Stimulated activated CD8-positive, alpha-beta memory T cell treated with anti-CD3 and anti-CD28 coated beads, Interleukin-4, amount 100 ng/mL, for 48 hours (primary cell): Measurements from ENCODE around the gene ALDOB.

Experiments used
- DNase-seq: peaks from one replicate; pipeline ENCODE4 v3.0.0-alpha.2; 2020

ALDOB gene

DNA sequence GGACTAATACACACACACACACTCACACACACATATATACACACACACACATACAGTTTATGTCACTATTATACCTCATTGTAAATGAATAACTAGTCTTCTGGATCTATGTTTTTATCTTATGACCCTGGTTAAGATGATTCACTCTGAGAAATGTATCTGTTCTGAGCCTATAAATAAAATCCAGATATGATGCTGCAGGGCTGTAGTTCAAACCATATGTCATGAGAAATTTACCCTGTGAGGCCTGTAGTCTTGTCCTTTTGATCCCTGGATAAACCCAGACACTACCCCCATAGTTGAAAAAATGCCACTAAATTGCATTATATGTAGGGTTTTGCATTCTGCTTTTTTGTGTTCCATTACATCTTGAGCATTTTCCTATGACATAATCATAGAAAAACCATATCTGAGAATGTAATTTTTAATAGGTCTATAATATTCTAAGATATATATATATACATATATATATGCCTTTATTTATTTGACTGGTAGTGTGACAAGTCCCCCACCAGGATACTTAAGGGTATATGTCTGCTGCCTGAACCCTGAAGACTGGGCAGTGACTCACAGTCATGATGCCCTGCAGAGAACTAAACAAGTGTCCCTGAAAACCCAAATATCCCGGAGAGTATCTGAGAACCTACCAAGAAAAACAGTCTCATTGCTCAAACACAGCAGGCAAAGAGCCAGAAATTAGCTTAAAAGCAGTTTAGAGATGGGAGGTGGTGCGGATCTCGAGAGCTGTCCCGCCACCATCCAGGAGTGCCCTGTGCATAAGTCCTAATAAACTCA, 18.4 kb upstream of the ALDOB start:
- DNase-seq, result no peak

DNA sequence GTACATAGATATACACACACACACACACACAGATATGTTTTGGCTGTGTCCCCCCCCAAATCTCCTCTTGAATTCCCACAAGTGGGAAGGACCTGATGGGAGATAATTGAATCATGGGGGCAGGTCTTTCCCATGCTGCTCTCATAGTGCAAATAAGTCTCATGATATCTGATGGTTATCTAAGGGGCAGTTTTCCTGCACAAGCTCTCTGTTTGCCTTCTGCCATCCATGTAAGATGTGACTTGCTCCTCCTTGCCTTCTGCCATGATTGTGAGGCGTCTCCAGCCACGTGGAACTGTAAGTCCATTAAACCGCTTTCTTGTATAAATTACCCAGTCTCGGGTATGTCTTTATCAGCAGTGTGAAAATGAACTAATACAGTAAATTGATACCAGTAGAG, 15.9 kb upstream of the ALDOB start:
- DNase-seq, result no peak

DNA sequence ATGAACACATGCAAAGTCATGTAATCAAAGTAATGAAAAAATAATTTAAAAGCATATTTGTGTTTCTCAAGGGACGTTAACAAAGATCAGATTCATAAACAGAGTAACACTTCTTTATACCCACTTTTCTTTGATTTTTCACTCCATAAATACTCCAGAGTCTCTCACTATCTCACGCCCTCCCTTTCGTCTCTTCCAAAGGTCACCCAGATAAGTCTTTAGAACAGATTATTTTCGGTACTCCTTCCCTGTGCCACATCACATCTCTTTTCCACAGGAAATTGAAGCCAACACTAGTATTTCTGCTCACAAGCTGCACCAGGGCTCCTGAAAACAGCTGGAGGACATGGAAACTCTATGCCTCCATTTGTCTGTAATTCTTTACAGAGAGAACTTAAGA, 15.4 kb upstream of the ALDOB start:
- DNase-seq, result no peak

DNA sequence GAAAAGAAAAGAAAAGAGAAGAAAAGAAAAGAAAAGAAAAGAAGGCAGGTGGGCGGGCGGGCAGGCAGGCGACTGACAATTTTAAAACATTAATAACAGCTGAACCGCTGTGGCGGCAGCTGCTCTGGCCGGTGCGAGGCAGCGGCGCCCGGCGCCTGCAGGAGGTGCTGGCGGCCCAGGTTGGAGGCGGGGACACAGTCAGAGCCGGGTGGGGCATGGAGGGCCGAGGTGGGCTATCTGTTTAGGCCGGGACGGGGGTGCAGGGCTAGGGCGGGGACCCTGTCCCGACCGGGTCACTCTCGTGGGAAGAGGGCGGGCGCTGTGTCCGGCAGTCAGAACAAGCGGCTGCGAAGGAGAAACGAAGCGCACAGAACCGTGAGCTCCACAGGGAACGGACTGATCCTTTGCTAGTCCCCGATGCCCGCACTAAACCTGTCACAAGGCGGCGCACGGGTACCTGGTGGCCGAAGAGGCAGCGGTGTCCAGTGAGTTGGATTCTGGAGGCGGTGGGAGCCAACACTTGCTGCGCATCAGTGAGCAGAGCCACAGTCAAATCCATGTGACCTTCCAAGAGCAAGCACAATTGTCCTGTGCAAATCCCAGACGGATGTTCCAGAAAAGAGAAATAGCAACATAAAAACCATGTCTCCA, 13.6 kb upstream of the ALDOB start:
- peak; percentile 72 for DNase-seq

DNA sequence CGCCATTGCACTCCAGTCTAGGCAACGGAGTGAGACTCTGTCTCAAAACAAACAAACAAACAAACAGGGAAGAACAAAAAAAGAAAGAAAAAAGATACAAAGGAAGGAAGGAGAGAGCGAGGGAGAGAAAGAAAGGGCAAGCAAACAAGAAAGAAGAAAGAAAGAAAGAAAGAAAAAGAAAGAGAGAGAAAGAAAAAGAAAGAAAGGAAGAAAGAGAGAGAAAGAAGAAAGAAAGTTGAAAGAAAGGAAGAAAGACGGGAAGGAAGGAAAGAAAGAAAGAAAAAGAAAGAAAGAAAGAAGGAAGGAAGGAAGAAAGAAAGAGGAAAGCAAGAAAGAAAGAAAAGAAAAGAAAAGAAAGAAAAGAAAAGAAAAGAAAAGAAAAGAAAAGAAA, 13.1 kb upstream of the ALDOB start:
- DNase-seq, result no peak

DNA sequence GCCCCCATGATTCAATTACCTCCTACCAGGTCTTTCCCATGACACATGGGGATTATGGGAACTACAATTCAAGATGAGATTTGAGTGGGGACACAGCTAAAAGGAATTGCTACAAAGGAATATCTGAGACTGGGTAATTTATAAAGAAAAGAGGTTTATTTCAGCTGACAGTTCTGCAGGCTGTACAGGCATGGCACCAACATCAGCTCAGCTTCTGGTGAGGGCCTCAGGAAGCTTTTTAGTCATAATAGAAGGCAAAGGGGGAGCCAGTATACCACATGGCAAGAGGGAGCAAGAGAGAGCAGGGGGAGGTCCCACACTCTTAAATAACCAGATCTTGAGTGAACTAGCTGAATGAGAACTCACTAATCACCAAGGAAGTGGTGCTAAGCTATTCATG, 11.2 kb upstream of the ALDOB start:
- no peak for DNase-seq

DNA sequence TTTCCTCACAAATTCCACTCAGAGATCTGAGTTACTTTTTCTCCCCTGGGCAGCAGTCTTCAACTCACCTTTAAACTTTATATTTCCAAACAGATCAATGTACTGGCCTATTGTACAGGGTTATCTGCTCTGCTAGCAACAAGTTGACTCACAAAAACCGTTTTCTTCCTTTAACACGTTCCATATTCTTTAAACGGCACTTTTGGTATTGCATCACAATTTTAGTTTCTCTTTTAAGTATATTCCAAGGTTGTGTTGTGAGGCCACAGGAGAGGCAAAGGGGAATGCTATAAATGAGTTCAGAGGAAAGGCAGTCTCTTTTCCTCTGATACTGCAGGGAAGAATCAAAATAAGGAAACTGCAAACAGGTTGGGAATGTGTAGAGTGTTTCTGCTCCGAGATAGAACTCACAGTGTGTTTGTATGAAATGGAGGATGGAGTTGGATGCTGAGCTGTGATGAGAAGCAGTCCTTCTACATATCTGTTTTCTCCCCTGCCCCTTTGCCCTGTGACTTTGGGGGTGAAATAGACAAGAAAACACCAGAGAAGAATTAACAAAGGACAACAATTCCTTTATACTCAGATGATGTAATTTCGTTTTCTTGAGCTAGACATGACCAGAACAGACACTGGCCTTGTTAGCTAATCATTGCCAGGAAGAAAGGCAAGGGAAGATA, 9.9 kb upstream of the ALDOB start:
- no peak for DNase-seq

DNA sequence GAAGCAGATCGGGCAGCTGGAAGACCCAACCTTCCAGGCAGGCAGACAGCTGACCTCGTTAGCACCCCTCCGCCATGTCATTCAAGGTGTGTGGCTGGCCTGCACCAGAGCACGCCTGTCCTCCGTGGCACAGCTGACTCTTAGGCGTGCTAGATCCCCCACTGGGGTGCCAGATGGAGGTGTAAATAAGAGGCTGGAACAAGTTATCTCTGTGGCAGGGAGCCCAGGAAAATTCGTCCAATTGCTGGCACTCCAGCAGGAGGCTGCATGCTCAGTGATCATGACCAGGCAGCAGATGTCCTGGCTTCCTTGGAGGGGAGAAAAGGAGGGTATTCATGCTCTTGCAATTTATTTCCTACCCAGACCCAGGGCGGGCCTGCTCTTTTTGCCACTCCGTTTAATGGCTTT, 7.8 kb upstream of the ALDOB start:
- DNase-seq, result no peak

DNA sequence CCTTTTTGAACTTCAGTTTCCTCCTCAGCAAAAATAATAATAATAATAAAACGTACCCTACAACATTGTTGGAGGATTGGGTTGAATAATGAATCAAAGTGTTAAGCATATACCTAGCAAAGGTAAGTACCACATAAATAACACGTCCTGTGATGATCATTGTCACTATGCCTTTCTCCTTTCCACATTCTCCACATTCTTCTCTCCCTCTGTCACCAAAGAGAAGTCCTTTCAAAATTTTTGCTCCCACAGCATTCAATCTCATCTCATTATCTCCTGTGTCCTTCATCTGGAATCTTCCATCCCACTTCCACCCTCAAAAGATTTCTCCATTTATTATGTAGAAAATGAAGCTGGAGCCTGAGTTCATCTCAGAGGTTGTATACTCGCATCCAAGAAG, 7.2 kb upstream of the ALDOB start:
- DNase-seq, result no peak

DNA sequence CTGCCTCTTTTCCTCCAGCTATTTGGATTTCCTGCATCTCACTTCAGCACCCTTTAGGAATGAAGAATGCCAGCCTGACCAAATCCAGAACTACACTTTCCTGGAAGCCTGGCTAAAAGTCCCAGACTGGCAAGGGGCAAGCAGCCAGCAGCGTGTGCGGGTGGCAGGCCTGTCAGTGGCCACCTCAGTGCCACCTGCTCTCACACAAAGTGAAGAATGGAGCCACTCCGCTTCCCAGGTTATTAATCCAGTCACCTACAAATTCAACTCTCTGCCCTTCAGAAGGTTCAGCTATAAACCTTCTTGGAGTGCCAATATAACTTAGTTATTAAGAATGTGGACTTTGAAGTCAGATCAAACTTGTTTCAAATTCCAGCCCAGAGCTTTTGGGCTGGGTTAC, 6.7 kb upstream of the ALDOB start:
- DNase-seq, result no peak

DNA sequence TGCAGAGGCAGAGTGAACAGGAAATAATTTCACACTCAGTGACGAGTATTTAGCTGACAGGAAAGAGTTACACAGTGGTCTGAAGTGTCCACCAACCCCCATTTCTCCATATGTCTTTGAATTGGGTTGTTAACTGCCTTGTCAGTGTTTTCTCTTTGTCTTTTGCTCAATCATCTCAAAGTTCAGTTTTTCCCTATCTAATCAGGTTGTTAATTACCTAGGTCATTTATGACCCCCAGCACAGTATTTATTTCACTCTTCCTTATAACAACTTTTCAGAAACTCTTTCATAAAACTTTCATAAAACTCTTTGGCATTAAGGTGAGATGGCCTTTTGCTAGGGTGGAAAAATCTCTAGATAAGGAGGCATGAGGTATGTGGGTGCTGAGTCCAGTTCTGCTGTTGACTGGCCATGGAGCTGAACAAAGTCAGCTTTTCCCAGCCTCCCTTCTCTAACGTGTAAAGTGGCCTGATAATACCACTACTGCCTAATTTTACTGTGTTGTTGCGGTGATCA, 5.2 kb upstream of the ALDOB start:
- no peak for DNase-seq

DNA sequence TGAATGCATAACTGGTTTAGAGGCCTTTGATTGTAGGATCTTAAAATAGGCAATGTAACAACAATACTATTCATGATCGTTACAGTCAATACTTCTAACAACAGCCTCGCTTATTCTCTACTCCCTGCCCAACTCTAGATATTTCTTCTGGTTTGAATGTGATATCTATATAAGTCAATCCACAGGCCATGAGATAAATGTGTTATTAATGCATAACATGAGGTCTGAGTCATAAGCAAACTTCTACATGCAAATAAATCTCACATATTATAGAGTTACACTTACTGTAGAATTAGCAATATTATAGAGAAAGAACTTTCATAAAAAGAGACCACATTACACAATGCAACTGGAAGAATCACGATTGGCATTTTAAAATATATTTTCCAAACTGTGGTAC, 2.9 kb upstream of the ALDOB start:
- DNase-seq, result no peak

DNA sequence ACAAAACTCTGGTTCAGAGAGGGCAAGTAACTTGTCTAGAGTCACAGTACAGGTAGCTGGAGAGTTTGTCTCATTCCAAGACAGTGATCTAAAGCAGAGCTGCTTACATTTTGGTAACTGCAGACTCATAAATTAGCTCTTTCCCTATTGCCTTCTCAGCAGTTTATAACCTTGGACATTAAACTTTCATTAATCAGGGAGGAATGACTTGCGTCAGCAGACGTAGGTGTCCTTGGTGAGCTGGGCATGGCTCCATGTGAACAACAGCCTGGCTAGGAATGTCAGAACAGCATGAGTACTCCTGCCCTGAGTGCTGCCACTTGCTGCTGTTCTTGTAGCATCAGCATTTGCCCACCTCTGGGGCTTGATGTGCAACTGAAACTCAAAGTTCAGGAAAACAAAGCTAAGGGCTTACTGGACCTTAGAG, 2.2 kb upstream of the ALDOB start:
- no peak for DNase-seq

DNA sequence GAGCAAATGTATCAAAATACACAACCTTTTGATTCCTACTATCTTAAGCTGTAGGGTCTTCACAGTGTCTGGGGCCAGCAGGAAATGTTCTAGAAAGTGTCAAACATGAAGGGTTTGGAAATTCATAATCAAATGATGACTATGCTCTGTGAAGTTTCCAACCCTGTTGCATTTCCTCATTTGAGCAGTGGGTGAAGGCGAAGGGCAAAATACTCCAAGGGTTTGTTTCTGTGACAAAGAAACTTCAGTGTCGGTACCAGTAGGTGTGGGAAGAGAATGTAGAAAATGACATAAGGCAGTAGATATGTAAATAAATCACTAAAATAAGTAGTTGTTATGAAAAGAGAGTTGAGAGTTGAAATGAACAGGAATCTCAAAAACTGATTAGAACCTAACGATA, 576 bp downstream of the ALDOB start:
- no peak for DNase-seq

DNA sequence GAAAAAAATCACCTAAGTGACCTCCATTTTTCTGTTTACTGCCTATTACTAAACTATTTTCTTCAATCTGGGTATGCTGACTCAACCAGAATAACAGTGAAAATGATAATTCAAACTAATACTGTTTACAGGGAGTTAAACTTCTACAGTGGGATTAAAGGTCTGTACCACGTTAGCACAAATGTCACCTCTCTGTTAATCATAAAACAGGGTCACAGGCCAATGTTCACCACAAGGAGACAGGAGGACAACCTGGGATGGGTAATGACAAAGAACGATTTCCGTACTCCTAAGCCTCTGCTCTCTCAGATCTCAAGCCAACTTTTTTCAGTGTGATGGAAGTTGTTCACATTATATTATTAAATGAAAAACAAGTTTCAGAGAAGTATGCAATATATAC, 2.3 kb downstream of the ALDOB start:
- no peak for DNase-seq

DNA sequence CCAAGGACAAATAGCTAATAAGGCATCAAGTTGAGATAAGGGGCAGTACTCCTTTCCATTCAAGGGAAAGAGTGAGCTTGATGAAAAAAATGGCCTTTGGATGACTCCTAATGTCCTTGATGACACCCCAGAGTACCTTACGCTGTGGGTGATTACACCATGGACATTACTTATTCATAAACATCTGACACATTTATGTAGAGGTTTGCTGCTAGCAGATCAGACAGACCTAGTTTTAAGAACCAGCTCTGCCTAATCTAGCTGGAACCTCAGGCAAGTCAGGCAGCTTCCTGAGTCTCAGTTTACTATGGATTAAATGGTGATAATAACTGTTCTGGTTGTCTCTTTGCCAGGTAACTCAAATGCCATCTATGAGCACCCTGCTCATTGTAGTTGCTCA, 2.8 kb downstream of the ALDOB start:
- DNase-seq, result no peak

DNA sequence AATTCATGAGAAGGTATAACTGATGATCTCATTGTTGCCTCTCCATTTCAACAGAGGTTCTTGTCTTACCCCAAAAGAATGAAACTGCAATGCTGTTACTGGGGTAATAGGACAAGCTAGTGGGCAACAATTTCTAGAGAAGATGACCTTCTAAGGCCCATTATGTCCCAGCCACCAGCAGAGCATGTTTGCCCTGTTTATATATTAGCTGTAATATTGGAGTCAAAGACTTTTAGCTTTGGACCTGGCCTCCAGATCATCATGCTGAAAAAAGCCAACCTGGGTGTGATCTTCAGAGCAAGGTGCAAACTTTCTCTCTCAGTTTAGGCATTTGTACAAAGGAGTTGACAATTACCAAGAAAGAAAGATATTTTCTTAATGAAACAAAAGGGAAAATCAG, 3.4 kb downstream of the ALDOB start:
- DNase-seq, result no peak

DNA sequence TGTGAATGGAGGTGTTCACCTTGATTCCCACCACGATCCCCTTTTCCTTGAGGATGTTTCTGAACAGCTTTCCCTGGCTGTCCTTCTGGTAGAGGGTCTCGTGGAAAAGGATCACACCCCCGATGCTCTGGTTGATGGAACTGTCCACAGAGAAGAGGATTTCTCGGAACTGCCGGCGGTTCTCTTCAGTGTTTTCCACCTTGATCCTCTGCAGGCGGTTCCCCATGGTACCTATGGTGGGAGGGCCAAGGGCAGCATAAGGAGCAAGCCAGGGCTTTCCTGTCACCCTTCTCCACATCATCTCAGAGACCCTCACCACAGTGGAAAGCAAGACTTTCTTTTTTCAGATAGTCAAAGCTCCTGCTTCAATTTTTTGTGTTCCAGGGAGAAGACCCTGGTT, 5.8 kb downstream of the ALDOB start:
- DNase-seq, result no peak

DNA sequence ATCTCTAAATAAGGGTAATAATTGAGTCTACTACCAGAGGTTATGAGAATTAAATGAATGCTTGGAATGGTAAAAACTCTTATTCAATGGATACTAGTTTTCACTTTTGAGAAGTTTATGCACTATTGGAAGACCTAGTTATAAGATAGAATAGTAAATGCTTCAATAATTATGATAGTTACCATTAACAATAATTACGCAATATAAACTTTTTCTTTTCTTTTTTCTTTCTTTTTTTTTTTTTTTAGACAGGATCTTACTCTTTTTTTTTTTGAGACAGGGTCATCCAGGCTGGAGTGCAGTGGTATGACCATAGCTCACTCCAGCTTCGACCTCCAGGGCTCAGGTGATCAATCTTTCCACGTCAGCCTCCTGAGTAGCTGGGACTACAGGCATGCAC, 6.7 kb downstream of the ALDOB start:
- DNase-seq, result no peak

DNA sequence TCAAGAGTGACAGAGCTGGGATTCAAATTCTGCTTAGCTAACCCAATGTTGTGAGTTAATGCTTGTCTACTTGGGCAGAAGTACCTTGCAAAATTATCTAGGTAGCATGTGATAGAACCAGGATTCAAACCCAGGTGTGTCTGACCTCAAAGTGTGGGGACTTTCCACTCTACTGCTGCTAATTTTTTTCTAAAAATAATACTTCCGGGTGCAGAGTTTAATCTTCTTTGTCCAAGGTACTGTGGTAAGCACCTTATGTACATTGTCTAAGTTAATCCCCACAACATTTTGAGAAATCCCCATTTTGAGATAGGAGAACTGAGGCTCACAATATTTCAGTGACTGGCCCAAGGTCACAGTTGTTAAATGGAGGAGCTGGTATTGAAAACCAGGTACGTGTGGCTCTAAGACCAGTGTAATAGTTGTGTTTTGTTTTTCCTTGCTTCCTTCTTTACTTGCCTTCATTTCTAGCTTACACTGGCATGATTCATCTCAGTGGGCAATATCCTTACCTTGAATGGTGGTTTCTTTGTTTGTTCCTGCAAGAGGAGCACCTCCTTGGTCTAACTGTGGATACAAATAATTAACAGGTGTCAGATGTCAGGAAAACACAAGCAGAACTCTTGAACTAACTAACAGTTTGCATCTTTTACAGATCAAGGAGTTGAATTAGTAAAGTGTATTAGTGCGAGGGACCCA, 7.5 kb downstream of the ALDOB start:
- DNase-seq, result no peak

DNA sequence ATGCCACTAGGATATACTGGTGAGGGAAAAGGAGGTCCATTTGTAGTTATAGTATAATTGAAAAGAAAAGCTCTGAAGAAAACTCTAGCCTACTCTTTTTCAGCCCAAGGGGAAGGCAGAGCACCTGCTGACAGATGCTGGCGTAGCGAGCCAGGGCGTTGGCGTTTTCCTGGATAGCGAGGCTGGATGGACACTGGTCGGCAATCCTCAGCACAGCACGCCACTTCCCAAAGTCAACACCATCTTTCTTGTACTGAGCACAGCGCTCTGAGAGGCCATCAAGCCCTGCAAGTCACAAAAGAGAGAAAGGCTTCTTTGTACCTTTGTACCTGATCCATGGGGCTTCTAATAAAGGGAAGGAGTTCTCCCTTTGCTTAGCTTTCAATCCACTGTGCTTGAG, 8.2 kb downstream of the ALDOB start:
- no peak for DNase-seq

DNA sequence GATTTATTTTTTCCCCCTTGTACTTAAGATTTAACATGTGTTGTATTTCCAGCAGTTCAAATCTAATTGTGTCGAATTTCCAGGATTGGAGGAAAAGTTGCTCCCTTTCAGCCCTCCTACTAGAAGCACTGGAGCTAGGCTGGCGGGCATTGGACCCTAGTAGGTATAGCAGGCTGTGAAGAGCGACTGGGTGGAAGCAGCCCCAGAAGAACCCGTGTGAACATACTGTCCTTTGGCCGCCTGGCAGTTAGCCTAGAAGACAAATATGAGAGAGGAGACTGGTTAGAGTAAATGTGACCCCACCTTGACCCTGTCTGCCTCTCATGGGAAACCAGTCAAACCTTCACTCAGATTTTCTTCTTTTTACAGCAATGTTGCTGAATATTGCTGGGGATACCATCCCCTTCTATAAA, 13.9 kb downstream of the ALDOB start:
- DNase-seq, result no peak

DNA sequence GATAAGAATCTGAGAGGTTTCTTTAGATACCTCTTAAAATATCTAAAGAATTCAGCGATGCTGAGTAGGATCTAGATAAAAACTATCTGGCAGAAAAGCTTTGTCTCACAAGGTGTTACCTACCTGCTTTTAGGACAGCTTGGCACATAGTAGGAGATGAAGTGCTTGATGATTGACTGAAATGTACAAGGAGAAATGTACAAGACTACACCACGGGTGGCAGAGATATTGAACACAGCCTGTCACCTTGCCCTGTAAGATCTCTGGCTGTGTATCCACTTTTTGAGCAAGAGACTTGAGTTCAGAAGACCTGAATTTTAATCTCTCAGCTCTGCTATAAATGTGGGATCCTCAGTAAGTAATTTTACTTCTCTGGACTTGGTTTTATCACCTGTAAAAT, 15.7 kb downstream of the ALDOB start:
- DNase-seq, result no peak
